ENCODE results near the gene LDB1. TPM values are rescaled to one million over a fixed set of nuclear protein-coding genes. Genes with fewer than 3 reads are reported as not detected.

The LDB1 gene
- total and polyA plus RNA-seq, 10 of the 15 experiments (the other 5 are each of a cell fraction or from before 2014, with no cell fraction given), result 1.7 to 71.5 (median 36.9) TPM

GRCh38 chr10:102059987-102060386 lies 60.2 kb downstream of the LDB1 start (continued):
- TF ChIP-seq CHD1 (IDR thresholded peaks at IDR 0.05; ENCODE audit: low read depth, low read length) (no peak), ETV6 (conservative IDR thresholded peaks at IDR 0.05 in 1 of 2, IDR thresholded peaks at IDR 0.05 in 1 of 2; ENCODE audit: borderline replicate concordance in 1 of 2, low read depth in 1 of 2) (no peak)

Small RNA genes within 50 kb of the gene (small RNA-seq; reads per million reads assigned to genes)
- gene AL500527.1 (not detected), gene AL500527.2 (not detected)

Other genes starting within 250 kb of the LDB1 start
- gene ARMH3, start 64.2 kb downstream of the LDB1 start, total RNA-seq (2014; rRNA removed), result 18.1 and 18.2 TPM in 2 replicates
- gene ARMH3, start 64.2 kb downstream of the LDB1 start, total RNA-seq (2014; rRNA removed; fragmentation: Illumina TruSeq; extraction: Trizol), result 14.6 and 15.2 TPM in 2 replicates
- gene ARMH3, start 64.2 kb downstream of the LDB1 start, total RNA-seq (2021), result 23.3 and 23.5 TPM in 2 replicates
- gene ARMH3, start 64.2 kb downstream of the LDB1 start, polyA plus RNA-seq (2011; rRNA removed), result 29.8 and 33.0 TPM in 2 replicates
- gene ARMH3, start 64.2 kb downstream of the LDB1 start, polyA plus RNA-seq (2014; fragmentation: Illumina TruSeq; extraction: Trizol), result 22.4 and 22.7 TPM in 2 replicates
- 10 to 100 TPM; 13.6 to 14.0 TPM for gene ARMH3, start 64.2 kb downstream of the LDB1 start, polyA plus RNA-seq (2014; fragmentation: Nextera tagmentation; extraction: Ambion mirVana)
- 21.5 and 22.1 TPM in 2 replicates for gene ARMH3, start 64.2 kb downstream of the LDB1 start, polyA plus RNA-seq (2014; rRNA removed)
- 10 to 100 TPM; 13.0 to 14.2 TPM for gene ARMH3, start 64.2 kb downstream of the LDB1 start, polyA plus RNA-seq (2016; fragmentation: Nextera tagmentation; extraction: Ambion mirVana)
- 22.1 and 27.2 TPM in 2 replicates for gene HPS6, start 55.0 kb downstream of the LDB1 start, total RNA-seq (2014; rRNA removed)
- 9.2 and 9.8 TPM in 2 replicates for gene HPS6, start 55.0 kb downstream of the LDB1 start, total RNA-seq (2014; rRNA removed; fragmentation: Illumina TruSeq; extraction: Trizol)
- 28.0 and 30.2 TPM in 2 replicates for gene HPS6, start 55.0 kb downstream of the LDB1 start, total RNA-seq (2021)
- gene HPS6, start 55.0 kb downstream of the LDB1 start, polyA plus RNA-seq (2011; rRNA removed), result 2.5 and 5.3 TPM in 2 replicates
- gene HPS6, start 55.0 kb downstream of the LDB1 start, polyA plus RNA-seq (2014; fragmentation: Illumina TruSeq; extraction: Trizol), result 2.5 and 7.1 TPM in 2 replicates
- 1 to 10 TPM; 1.4 to 2.8 TPM for gene HPS6, start 55.0 kb downstream of the LDB1 start, polyA plus RNA-seq (2014; fragmentation: Nextera tagmentation; extraction: Ambion mirVana)
- gene HPS6, start 55.0 kb downstream of the LDB1 start, polyA plus RNA-seq (2014; rRNA removed), result 14.1 and 18.7 TPM in 2 replicates
- 10 to 100 TPM; 16.3 to 20.7 TPM for gene HPS6, start 55.0 kb downstream of the LDB1 start, polyA plus RNA-seq (2016; fragmentation: Nextera tagmentation; extraction: Ambion mirVana)
- 23.4 and 25.1 TPM in 2 replicates for gene PPRC1, start 12.7 kb upstream of the LDB1 start, total RNA-seq (2014; rRNA removed)
- gene PPRC1, start 12.7 kb upstream of the LDB1 start, total RNA-seq (2014; rRNA removed; fragmentation: Illumina TruSeq; extraction: Trizol), result 18.7 and 19.2 TPM in 2 replicates
- 59.6 and 69.8 TPM in 2 replicates for gene PPRC1, start 12.7 kb upstream of the LDB1 start, total RNA-seq (2021)
- 9.6 and 22.3 TPM in 2 replicates for gene PPRC1, start 12.7 kb upstream of the LDB1 start, polyA plus RNA-seq (2011; rRNA removed)
- 42.1 and 55.9 TPM in 2 replicates for gene PPRC1, start 12.7 kb upstream of the LDB1 start, polyA plus RNA-seq (2014; fragmentation: Illumina TruSeq; extraction: Trizol)
- 10 to 100 TPM; 13.1 to 15.2 TPM for gene PPRC1, start 12.7 kb upstream of the LDB1 start, polyA plus RNA-seq (2014; fragmentation: Nextera tagmentation; extraction: Ambion mirVana)
- gene PPRC1, start 12.7 kb upstream of the LDB1 start, polyA plus RNA-seq (2014; rRNA removed), result 44.1 and 54.3 TPM in 2 replicates
- 10 to 100 TPM; 39.6 to 40.6 TPM for gene PPRC1, start 12.7 kb upstream of the LDB1 start, polyA plus RNA-seq (2016; fragmentation: Nextera tagmentation; extraction: Ambion mirVana)
- gene NOLC1, start 32.0 kb upstream of the LDB1 start, total RNA-seq (2014; rRNA removed), result 106 and 111 TPM in 2 replicates
- gene NOLC1, start 32.0 kb upstream of the LDB1 start, total RNA-seq (2014; rRNA removed; fragmentation: Illumina TruSeq; extraction: Trizol), result 122 and 125 TPM in 2 replicates
- 144 TPM in 2 replicates for gene NOLC1, start 32.0 kb upstream of the LDB1 start, total RNA-seq (2021)
- 130 and 140 TPM in 2 replicates for gene NOLC1, start 32.0 kb upstream of the LDB1 start, polyA plus RNA-seq (2011; rRNA removed)
- gene NOLC1, start 32.0 kb upstream of the LDB1 start, polyA plus RNA-seq (2014; fragmentation: Illumina TruSeq; extraction: Trizol), result 244 and 248 TPM in 2 replicates
- gene NOLC1, start 32.0 kb upstream of the LDB1 start, polyA plus RNA-seq (2014; fragmentation: Nextera tagmentation; extraction: Ambion mirVana), result 100 to 1,000 TPM in 1 of 2 experiments, 10 to 100 TPM in 1; 91.7 to 103 TPM
- 124 and 126 TPM in 2 replicates for gene NOLC1, start 32.0 kb upstream of the LDB1 start, polyA plus RNA-seq (2014; rRNA removed)
- gene NOLC1, start 32.0 kb upstream of the LDB1 start, polyA plus RNA-seq (2016; fragmentation: Nextera tagmentation; extraction: Ambion mirVana), result 100 to 1,000 TPM; 180 to 193 TPM
- 0.11 TPM in 1 of 2 replicates, not detected in the other for gene ELOVL3, start 105.9 kb upstream of the LDB1 start, total RNA-seq (2014; rRNA removed)
- gene ELOVL3, start 105.9 kb upstream of the LDB1 start, total RNA-seq (2014; rRNA removed; fragmentation: Illumina TruSeq; extraction: Trizol), result not detected in 2 replicates
- gene ELOVL3, start 105.9 kb upstream of the LDB1 start, total RNA-seq (2021), result not detected in 2 replicates
- 0.09 and 0.10 TPM in 2 replicates for gene ELOVL3, start 105.9 kb upstream of the LDB1 start, polyA plus RNA-seq (2011; rRNA removed)
- not detected in 2 replicates for gene ELOVL3, start 105.9 kb upstream of the LDB1 start, polyA plus RNA-seq (2014; fragmentation: Illumina TruSeq; extraction: Trizol)
- gene ELOVL3, start 105.9 kb upstream of the LDB1 start, polyA plus RNA-seq (2014; fragmentation: Nextera tagmentation; extraction: Ambion mirVana), result not detected
- gene ELOVL3, start 105.9 kb upstream of the LDB1 start, polyA plus RNA-seq (2014; rRNA removed), result 0.09 TPM in 1 of 2 replicates, not detected in the other
- under 1 TPM in 1 of 2 experiments, not detected in 1; 0.18 TPM for gene ELOVL3, start 105.9 kb upstream of the LDB1 start, polyA plus RNA-seq (2016; fragmentation: Nextera tagmentation; extraction: Ambion mirVana)
- not detected in 2 replicates for gene PITX3, start 121.1 kb upstream of the LDB1 start, total RNA-seq (2014; rRNA removed)
- gene PITX3, start 121.1 kb upstream of the LDB1 start, total RNA-seq (2014; rRNA removed; fragmentation: Illumina TruSeq; extraction: Trizol), result not detected in 2 replicates
- gene PITX3, start 121.1 kb upstream of the LDB1 start, total RNA-seq (2021), result not detected in 2 replicates
- gene PITX3, start 121.1 kb upstream of the LDB1 start, polyA plus RNA-seq (2011; rRNA removed), result not detected in 2 replicates
- gene PITX3, start 121.1 kb upstream of the LDB1 start, polyA plus RNA-seq (2014; fragmentation: Illumina TruSeq; extraction: Trizol), result not detected in 2 replicates
- not detected for gene PITX3, start 121.1 kb upstream of the LDB1 start, polyA plus RNA-seq (2014; fragmentation: Nextera tagmentation; extraction: Ambion mirVana)
- gene PITX3, start 121.1 kb upstream of the LDB1 start, polyA plus RNA-seq (2014; rRNA removed), result not detected in 2 replicates
- not detected for gene PITX3, start 121.1 kb upstream of the LDB1 start, polyA plus RNA-seq (2016; fragmentation: Nextera tagmentation; extraction: Ambion mirVana)
- 21.4 and 23.0 TPM in 2 replicates for gene GBF1, start 125.2 kb upstream of the LDB1 start, total RNA-seq (2014; rRNA removed)
- 13.3 and 13.8 TPM in 2 replicates for gene GBF1, start 125.2 kb upstream of the LDB1 start, total RNA-seq (2014; rRNA removed; fragmentation: Illumina TruSeq; extraction: Trizol)
- 38.8 and 42.0 TPM in 2 replicates for gene GBF1, start 125.2 kb upstream of the LDB1 start, total RNA-seq (2021)
- gene GBF1, start 125.2 kb upstream of the LDB1 start, polyA plus RNA-seq (2011; rRNA removed), result 6.5 and 20.7 TPM in 2 replicates
- gene GBF1, start 125.2 kb upstream of the LDB1 start, polyA plus RNA-seq (2014; fragmentation: Illumina TruSeq; extraction: Trizol), result 25.5 and 30.4 TPM in 2 replicates
- 1 to 10 TPM in 1 of 2 experiments, under 1 TPM in 1; 0.82 to 1.2 TPM for gene GBF1, start 125.2 kb upstream of the LDB1 start, polyA plus RNA-seq (2014; fragmentation: Nextera tagmentation; extraction: Ambion mirVana)
- 19.6 and 24.3 TPM in 2 replicates for gene GBF1, start 125.2 kb upstream of the LDB1 start, polyA plus RNA-seq (2014; rRNA removed)
- gene GBF1, start 125.2 kb upstream of the LDB1 start, polyA plus RNA-seq (2016; fragmentation: Nextera tagmentation; extraction: Ambion mirVana), result 10 to 100 TPM; 29.5 to 35.6 TPM

Data from GM12878 (cell line).